Endothelial cell of umbilical vein (primary cell): ENCODE measurements around the gene ADAP1. TPM values are rescaled to one million over a fixed set of nuclear protein-coding genes. Genes with fewer than 3 reads are reported as not detected.

ENCODE experiments used
- BruUV-seq: library from RNA; stranded (reverse); fragments of 400-500 nt; replicated peaks from 2 replicates; lab custom pipeline; 2021; lab: Mats Ljungman, UMichigan
- CTCF ChIA-PET: fragments of 300-600, 350-600 bp; sonication (Branson Sonifier 250); formaldehyde crosslinking; loops from one replicate; lab custom pipeline; 2021; ENCODE audit warnings: antibody characterized with exemption, inconsistent platforms; lab: Charles Lee
- POLR2A ChIA-PET: fragments of 300-600, 350-600 bp; sonication (Branson Sonifier 250); formaldehyde crosslinking; loops from one replicate; lab custom pipeline; 2021; ENCODE audit warnings: antibody characterized with exemption, inconsistent platforms; lab: Charles Lee
- DNase-seq: peaks from one replicate; pipeline ENCODE4 v3.0.0-alpha.2; 2011; ENCODE audit warnings: low read depth, low spot score
- FAIRE-seq: peaks from 2 replicates; lab custom pipeline; 2011; peaks lifted over from hg19 to GRCh38; lab: Jason Lieb, UNC
- H2AFZ ChIP-seq: 2 replicates; pipeline ENCODE4 v1.6.0; 2012; ENCODE audit warnings: low read depth, low read length, control low read depth, inconsistent platforms
- H3K27ac ChIP-seq: 2 replicates; pipeline ENCODE4 v1.5.1; 2011; ENCODE audit warnings: low read depth, mild to moderate bottlenecking, control low read depth, low read length, moderate library complexity; ENCODE audit not compliant: insufficient read depth
- H3K27me3 ChIP-seq, 2 experiments: 2 replicates each; pipeline versions ENCODE4 v1.6.0 to v1.6.1; 2011; ENCODE audit warnings: low read length in 2 of 2, mixed read lengths in 1 of 2; ENCODE audit not compliant: control insufficient read depth in 2 of 2, insufficient read depth in 2 of 2
- H3K36me3 ChIP-seq, 2 experiments: 2 replicates in 1 of 2; 3 replicates in 1 of 2; pipeline ENCODE4 v1.5.1; 2011; ENCODE audit warnings: low read length in 2 of 2, mild to moderate bottlenecking in 1 of 2, moderate library complexity in 1 of 2; ENCODE audit not compliant: control insufficient read depth in 2 of 2, insufficient read depth in 2 of 2; ENCODE audit errors: extremely low read depth in 1 of 2
- H3K4me1 ChIP-seq: 3 replicates; pipeline ENCODE4 v1.5.1; 2011; ENCODE audit warnings: mild to moderate bottlenecking, low read length; ENCODE audit not compliant: control insufficient read depth, insufficient read depth; ENCODE audit errors: extremely low read depth
- H3K4me2 ChIP-seq: 2 replicates; pipeline ENCODE4 v1.6.1; 2011; ENCODE audit warnings: low read length, control low read depth, mixed read lengths; ENCODE audit not compliant: insufficient read depth
- H3K4me3 ChIP-seq, 3 experiments: fragments of 200-600 bp in 1 of 3; sonication (generic), shearing (Covaris generic) in 1 of 3; replicated peaks in 1 of 3; 2 replicates each; pipeline ENCODE4 v1.5.1; 2011 to 2016; ENCODE audit warnings: control low read depth in 3 of 3, low read length in 3 of 3, mild to moderate bottlenecking in 2 of 3, inconsistent platforms in 1 of 3, low read depth in 1 of 3, moderate library complexity in 1 of 3; ENCODE audit not compliant: insufficient read depth in 1 of 3
- H3K79me2 ChIP-seq: 2 replicates; pipeline ENCODE4 v1.6.0; 2012; ENCODE audit warnings: low read length, inconsistent platforms; ENCODE audit not compliant: control insufficient read depth, insufficient read depth
- H3K9ac ChIP-seq: replicated peaks from 2 replicates; pipeline ENCODE3; 2011; ENCODE audit warnings: low read length, control low read depth; ENCODE audit not compliant: insufficient read depth; ENCODE audit errors: extremely low read depth
- H3K9me1 ChIP-seq: replicated peaks from 3 replicates; pipeline ENCODE4 v1.6.0; 2011; ENCODE audit warnings: mild to moderate bottlenecking, low read length; ENCODE audit not compliant: control insufficient read depth, insufficient read depth; ENCODE audit errors: extremely low read depth
- H3K9me3 ChIP-seq: replicated peaks from 2 replicates; pipeline ENCODE4 v1.5.1; 2012; ENCODE audit warnings: low read length, inconsistent platforms; ENCODE audit not compliant: control insufficient read depth, insufficient read depth
- H4K20me1 ChIP-seq: replicated peaks from 2 replicates; pipeline ENCODE3; 2011; ENCODE audit warnings: mild to moderate bottlenecking, low read length; ENCODE audit not compliant: control insufficient read depth, insufficient read depth; ENCODE audit errors: extremely low read depth
- CTCF ChIP-seq, 2 donors: IDR thresholded peaks; 1 replicate in 1 of 2; 2 replicates in 1 of 2; pipeline ENCODE4 v1.5.1; 2011; ENCODE audit warnings: low read length in 2 of 2, mild to moderate bottlenecking in 2 of 2, moderate library complexity in 2 of 2, control low read depth in 1 of 2, inconsistent platforms in 1 of 2, low read depth in 1 of 2; ENCODE audit not compliant: insufficient read depth in 1 of 2; ENCODE audit errors: extremely low read depth in 1 of 2
- EZH2 ChIP-seq: IDR thresholded peaks from 2 replicates; pipeline ENCODE4 v1.6.1; 2012; ENCODE audit warnings: borderline replicate concordance, low read depth, mild to moderate bottlenecking, moderate library complexity, low read length, inconsistent platforms; ENCODE audit not compliant: severe bottlenecking
- FOS ChIP-seq: IDR thresholded peaks from 2 replicates; pipeline ENCODE4 v1.6.1; 2011; ENCODE audit warnings: mild to moderate bottlenecking, low read length, moderate library complexity, borderline replicate concordance; ENCODE audit not compliant: insufficient read depth
- GATA2 ChIP-seq: IDR thresholded peaks from 2 replicates; pipeline ENCODE4 v1.7.0; 2011; ENCODE audit warnings: low read depth, mild to moderate bottlenecking, moderate library complexity, mixed read lengths, low read length; ENCODE audit not compliant: insufficient read length, insufficient read depth
- JUN ChIP-seq: IDR thresholded peaks from 2 replicates; pipeline ENCODE4 v1.6.1; 2011; ENCODE audit warnings: borderline replicate concordance, low read depth; ENCODE audit not compliant: insufficient read length, insufficient read depth
- MYC ChIP-seq: IDR thresholded peaks from one replicate; pipeline ENCODE4 v1.6.1; 2011; ENCODE audit warnings: mild to moderate bottlenecking, low read depth, low read length
- POLR2A ChIP-seq: IDR thresholded peaks from 2 replicates; pipeline ENCODE4 v1.6.1; 2012; ENCODE audit warnings: low read depth, mild to moderate bottlenecking, control low read depth, low read length
- POLR2AphosphoS5 ChIP-seq: IDR thresholded peaks from 2 replicates; pipeline ENCODE4 v1.6.1; 2012; ENCODE audit warnings: low read depth, mild to moderate bottlenecking, control low read depth, low read length, moderate library complexity; ENCODE audit not compliant: insufficient read depth
- dilution Hi-C: fragments of 300-500 bp; cut with MboI; formaldehyde crosslinking; loops from one replicate; pipeline ENCODE4 v1.15.0; 2019; ENCODE audit warnings: low sequenced_read_pairs; ENCODE audit not compliant: extremely low pct_ligation_motif_present
- intact Hi-C: fragments of 100-400 bp; cut with micrococcal nuclease; formaldehyde crosslinking; loops from one replicate; pipeline ENCODE4 v1.10.0; 2022
- polyA plus RNA-seq, 4 experiments: library from polyadenylated mRNA; depleted of rRNA in 3 of 4; stranded (reverse) in 3 of 4; unstranded in 1 of 4; fragments of >200 nt; gene quantifications; 2 replicates each; pipeline versions ENCODE4 v1.2.1 to v1.2.3, GENCODE V29; 2011 to 2012; ENCODE audit warnings: missing spikeins in 1 of 4
- total RNA-seq: library from RNA; stranded (reverse); gene quantifications from 2 replicates; pipeline ENCODE4 v1.2.3, GENCODE V29; 2021
- TF ChIP-seq, protein P1 (sequence below): IDR thresholded peaks from 2 replicates; pipeline ENCODE4 v1.6.1; 2011; ENCODE audit not compliant: insufficient read depth, insufficient read length

ADAP1 gene
- total and polyA plus RNA-seq, 2 donors (not counting 3 experiments of a cell fraction or from before 2014, with no cell fraction given), result 0.49 to 0.58 TPM

GRCh38 chr7:887488-887820 is 67.0 kb downstream of the ADAP1 start:
- Histone ChIP-seq H2AFZ (no peak overlapping the region), H3K4me2 (no peak overlapping the region), H3K9ac (no peak overlapping the region), H3K79me2 (peaks cover 38% of the 10 kb centered on the region), H3K27ac (no peak overlapping the region), H4K20me1 (no peaks in the 10 kb centered on the region), H3K9me1 (no peaks in the 10 kb centered on the region), H3K4me1 (no peaks in the 10 kb centered on the region), H3K9me3 (no peaks in the 10 kb centered on the region), H3K36me3 (peaks cover 8 to 49% of the 10 kb centered on the region in 2 experiments), H3K4me3 (no peak overlapping the region), H3K27me3 (no peaks in the 10 kb centered on the region)
- BruUV-seq, result no TSS peak
- ChIA-PET POLR2A (no interaction called here), CTCF (no interaction called here)
- TF ChIP-seq CTCF (IDR thresholded peaks at IDR 0.05; ENCODE audit: extremely low read depth in 1 of 2, insufficient read depth in 1 of 2, low read depth in 1 of 2, low read length in 2 of 2), result no peak
- TF ChIP-seq MYC, result no peak
- no peak for TF ChIP-seq FOS
- no peak for TF ChIP-seq POLR2AphosphoS5
- dilution Hi-C loops (no loop called here), intact Hi-C loops (no loop called here)
- DNase-seq (no peak), FAIRE-seq (no peak)

- Histone ChIP-seq H3K4me3 (no peak overlapping the region), H3K4me1 (no peaks in the 10 kb centered on the region), H3K79me2 (peaks cover 44% of the 10 kb centered on the region), H2AFZ (no peak overlapping the region), H4K20me1 (no peaks in the 10 kb centered on the region), H3K9me1 (no peaks in the 10 kb centered on the region), H3K27ac (no peak overlapping the region), H3K36me3 (peaks cover 8 to 44% of the 10 kb centered on the region in 2 experiments), H3K9ac (no peak overlapping the region), H3K27me3 (no peaks in the 10 kb centered on the region), H3K9me3 (no peaks in the 10 kb centered on the region), H3K4me2 (no peak overlapping the region)
- TF ChIP-seq, protein P1, sequence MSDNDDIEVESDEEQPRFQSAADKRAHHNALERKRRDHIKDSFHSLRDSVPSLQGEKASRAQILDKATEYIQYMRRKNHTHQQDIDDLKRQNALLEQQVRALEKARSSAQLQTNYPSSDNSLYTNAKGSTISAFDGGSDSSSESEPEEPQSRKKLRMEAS, result no peak
- TF ChIP-seq POLR2A (no peak), POLR2AphosphoS5 (no peak), JUN (no peak), GATA2 (no peak), MYC (no peak), EZH2 (no peak), FOS (no peak), CTCF (IDR thresholded peaks at IDR 0.05; ENCODE audit: extremely low read depth in 1 of 2, insufficient read depth in 1 of 2, low read depth in 1 of 2, low read length in 2 of 2) (no peak)
- CTCF ChIA-PET, result no interaction called here
- dilution Hi-C loops, result no loop called here
- POLR2A ChIA-PET, result no interaction called here
- no peak for FAIRE-seq
- no TSS peak for BruUV-seq
- intact Hi-C loops, result no loop called here
- no peak for DNase-seq
These were observed 67.6 kb downstream of the ADAP1 start for GRCh38 chr7:886626-887487.
